Colonic mucosa (tissue), 4 donors: ENCODE results near the gene CCND1. TPM values are rescaled to one million over a fixed set of nuclear protein-coding genes. Genes with fewer than 3 reads are reported as not detected.

ENCODE experiments used
- DNase-seq: peaks from one replicate; pipeline ENCODE4 v3.0.0-alpha.2; 2020
- H3K27ac ChIP-seq: fragments of 200-600 bp; one replicate; pipeline ENCODE4 v1.8.0; 2021
- H3K27me3 ChIP-seq: fragments of 200-600 bp; one replicate; pipeline ENCODE4 v1.8.0; 2021
- H3K36me3 ChIP-seq: fragments of 200-600 bp; one replicate; pipeline ENCODE4 v1.8.0; 2021
- H3K4me1 ChIP-seq: fragments of 200-600 bp; one replicate; pipeline ENCODE4 v1.8.0; 2021; ENCODE audit warnings: mild to moderate bottlenecking
- H3K4me3 ChIP-seq: fragments of 200-600 bp; one replicate; pipeline ENCODE4 v1.8.0; 2021
- H3K9ac ChIP-seq, 2 donors: one replicate each; pipeline ENCODE4 v1.7.0; 2013; ENCODE audit warnings: control low read depth in 2 of 2, low read depth in 2 of 2, low read length in 2 of 2
- H3K9me3 ChIP-seq: fragments of 200-600 bp; one replicate; pipeline ENCODE4 v1.8.0; 2021
- intact Hi-C: fragments of 100-400 bp; cut with DNase I; formaldehyde crosslinking; loops from one replicate; pipeline ENCODE4 v1.14.1; 2022
- total RNA-seq, 2 donors: library from RNA; stranded (reverse); fragmentation: NEBNext Ultra II Directional in 1 of 2; extraction: Animal tissue kit (Norgen Biotek cat#: 25700) in 1 of 2; gene quantifications; one replicate each; pipeline ENCODE4 v1.2.1, GENCODE V29; 2021
- TF ChIP-seq, protein P1 (sequence below): fragments of 200-600 bp; IDR thresholded peaks from one replicate; pipeline ENCODE4 v1.8.0; 2022; ENCODE audit warnings: antibody characterized with exemption, mild to moderate bottlenecking
- donor health status: healthy.
- donor health status: DM: no; HTN: no; CAD: no.
- donor health status: DM: no; HTN: no; CAD: no.

Gene CCND1
- total RNA-seq, 2 donors from 2014 or later = 59.7 to 94.6 TPM

DNA sequence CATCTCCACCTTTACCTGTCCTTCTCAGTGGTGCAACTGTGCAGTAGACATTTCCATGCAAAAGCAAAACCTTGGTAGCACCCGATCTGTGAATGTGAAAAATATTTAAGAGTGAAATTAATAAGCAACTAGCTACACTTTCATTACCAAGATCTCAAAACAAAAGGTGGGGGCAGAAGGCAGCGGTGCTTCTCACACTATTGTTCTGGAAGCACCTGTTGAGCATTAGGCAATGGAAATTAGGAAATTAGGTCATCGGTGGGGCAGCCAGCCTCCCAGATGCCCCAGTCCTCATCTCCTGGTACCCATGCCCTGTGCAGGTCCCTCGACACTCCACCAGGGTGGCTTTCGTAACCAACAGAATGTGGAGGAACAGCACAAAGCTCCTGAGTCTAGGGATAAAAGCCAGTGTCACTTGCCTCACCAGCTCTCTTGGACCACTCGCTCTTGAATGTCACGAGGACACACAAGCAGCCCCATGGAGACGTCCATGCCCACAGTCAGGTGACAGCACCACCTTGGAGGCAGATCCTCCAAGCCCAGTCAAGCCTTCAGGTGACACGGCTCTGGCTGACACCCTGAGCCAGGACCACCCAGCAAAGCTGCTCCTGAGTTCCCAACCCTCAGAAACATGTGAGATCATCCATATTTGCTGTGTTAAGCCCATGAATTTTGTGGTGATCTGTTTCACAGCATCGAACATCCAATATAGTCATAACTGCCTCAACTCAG is 30.9 kb downstream of the CCND1 start:
- Histone ChIP-seq H3K9ac (no peak overlapping the region), H3K9me3 (no peaks in the 10 kb centered on the region), H3K4me1 (no peaks in the 10 kb centered on the region), H3K36me3 (no peaks in the 10 kb centered on the region), H3K27ac (no peak overlapping the region), H3K4me3 (no peak overlapping the region), H3K27me3 (no peaks in the 10 kb centered on the region)
- intact Hi-C loops = loop anchor here (5.0 kb wide), 1 partner anchor 570 kb away; no protein-coding TSS in a partner anchor
- no peak for DNase-seq
- TF ChIP-seq, protein P1, sequence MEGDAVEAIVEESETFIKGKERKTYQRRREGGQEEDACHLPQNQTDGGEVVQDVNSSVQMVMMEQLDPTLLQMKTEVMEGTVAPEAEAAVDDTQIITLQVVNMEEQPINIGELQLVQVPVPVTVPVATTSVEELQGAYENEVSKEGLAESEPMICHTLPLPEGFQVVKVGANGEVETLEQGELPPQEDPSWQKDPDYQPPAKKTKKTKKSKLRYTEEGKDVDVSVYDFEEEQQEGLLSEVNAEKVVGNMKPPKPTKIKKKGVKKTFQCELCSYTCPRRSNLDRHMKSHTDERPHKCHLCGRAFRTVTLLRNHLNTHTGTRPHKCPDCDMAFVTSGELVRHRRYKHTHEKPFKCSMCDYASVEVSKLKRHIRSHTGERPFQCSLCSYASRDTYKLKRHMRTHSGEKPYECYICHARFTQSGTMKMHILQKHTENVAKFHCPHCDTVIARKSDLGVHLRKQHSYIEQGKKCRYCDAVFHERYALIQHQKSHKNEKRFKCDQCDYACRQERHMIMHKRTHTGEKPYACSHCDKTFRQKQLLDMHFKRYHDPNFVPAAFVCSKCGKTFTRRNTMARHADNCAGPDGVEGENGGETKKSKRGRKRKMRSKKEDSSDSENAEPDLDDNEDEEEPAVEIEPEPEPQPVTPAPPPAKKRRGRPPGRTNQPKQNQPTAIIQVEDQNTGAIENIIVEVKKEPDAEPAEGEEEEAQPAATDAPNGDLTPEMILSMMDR = no peak

DNA sequence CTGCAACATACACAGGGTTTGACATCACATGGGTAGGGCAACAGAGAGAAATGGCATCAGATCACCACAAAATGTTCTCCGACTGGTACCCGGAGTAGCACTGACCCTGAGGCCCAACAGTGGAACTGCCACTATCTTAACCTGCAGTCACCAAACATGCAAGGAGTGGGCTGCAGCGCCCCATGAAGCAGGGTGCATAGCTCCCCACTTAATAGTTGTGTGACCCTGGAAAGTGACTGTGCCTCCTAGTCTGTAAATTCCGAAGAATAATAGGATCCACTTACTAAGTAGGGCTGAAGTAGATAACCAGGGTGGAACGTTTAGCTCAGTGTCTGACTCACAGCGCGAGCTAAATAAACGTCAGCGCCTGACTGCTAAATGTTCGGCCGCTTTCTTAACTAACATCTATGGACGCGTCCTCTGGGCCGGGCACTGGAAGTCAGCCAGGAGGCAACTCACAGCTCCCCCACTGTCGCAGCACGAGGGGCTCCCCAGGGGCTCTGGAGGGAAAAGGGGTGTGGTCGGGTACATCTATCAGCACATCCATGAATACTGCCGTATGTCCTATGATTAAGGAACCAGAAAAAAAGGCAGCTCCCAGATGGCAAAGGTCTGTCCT is 33.4 kb downstream of the CCND1 start:
- Histone ChIP-seq H3K9me3 (no peaks in the 10 kb centered on the region), H3K4me3 (peak overlapping the region; percentile 99), H3K9ac (peak overlapping the region; percentile 85 to 86), H3K27ac (peak overlapping the region; percentile 76), H3K27me3 (no peaks in the 10 kb centered on the region), H3K36me3 (no peaks in the 10 kb centered on the region), H3K4me1 (no peaks in the 10 kb centered on the region)
- intact Hi-C loops = loop anchor here (5.0 kb wide), 1 partner anchor 572 kb away; no protein-coding TSS in a partner anchor
- TF ChIP-seq, protein P1 = no peak
- peak; percentile 32 for DNase-seq

DNA sequence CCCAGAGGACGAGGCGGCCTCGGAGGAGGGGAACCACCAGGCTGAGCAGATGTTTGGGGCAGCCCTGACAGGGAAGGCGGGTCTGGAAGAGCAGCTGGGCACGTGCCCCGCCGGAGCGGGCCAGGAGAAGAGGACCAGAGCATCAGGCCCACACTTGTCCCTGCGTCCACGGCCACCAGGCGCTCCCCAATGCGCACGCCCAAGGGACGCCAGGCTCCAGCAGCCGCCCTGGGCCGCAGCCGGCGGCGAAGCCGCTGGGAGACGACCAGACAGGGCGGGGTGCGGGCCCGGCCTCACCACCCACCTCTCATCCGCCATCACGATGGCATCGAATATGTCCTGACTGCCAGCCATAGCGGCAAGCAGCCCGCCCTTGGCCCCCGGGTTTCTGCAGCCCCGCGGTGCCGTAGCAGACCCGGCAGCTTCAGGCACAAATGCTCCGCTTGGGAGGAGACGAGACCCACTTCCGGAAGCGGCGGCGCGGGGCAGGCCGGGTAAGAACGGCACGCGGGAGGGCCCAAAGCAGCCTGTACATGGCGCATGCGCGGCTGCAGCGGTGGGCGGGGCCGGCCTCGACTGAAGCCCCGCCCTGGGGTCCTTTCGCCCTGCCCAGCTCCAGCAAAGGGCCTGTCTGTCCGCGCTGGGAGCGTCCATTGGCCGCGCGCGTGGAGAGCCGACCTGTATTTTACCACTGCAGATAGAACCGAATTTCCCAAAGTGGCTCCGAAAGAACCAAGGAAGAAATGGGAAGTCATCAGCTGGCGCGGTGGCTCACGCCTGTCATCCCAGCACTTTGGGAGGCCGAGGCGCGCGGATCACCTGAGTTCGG is 34.1 kb downstream of the CCND1 start, which contains the start of gene LTO1:
TSS of gene LTO1 (minus strand) at position 468 of the 829 bp plus-strand sequence. CDS start at position 354, 114 bp downstream.
- no peaks in the 10 kb centered on the region for H3K27me3 ChIP-seq
- H3K9me3 ChIP-seq = no peaks in the 10 kb centered on the region
- peak within 1 kb of the TSS; percentile 99 for H3K4me3 ChIP-seq
- peak within 1 kb of the TSS; percentile 76 for H3K27ac ChIP-seq
- no peaks in the 10 kb centered on the region for H3K4me1 ChIP-seq
- H3K9ac ChIP-seq = peak within 1 kb of the TSS; percentile 85 to 86
- TF ChIP-seq, protein P1 = no peak
- DNase-seq = peak; percentile 98
- no peaks in the 10 kb centered on the region for H3K36me3 ChIP-seq
- intact Hi-C loops = loop anchor here (5.0 kb wide), 1 partner anchor 573 kb away; no protein-coding TSS in a partner anchor

DNA sequence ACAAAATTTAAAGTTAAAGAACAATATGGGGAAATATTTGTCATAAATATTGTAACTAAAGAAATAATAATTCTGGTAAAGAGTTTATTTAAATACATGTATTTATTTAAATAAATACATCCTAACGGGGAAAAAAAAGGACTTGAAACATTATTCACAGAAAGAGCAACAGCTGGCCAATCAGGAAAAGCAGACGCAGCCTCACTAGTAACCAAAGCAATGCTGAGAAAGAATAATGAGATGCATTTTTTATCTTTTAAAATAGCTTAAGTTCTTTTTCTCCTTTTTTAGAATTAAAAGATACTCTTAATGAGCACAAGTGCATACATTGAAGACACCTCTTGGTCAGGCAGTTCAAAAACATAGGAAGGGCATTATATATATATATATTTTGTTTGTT is 36.8 kb downstream of the CCND1 start:
- DNase-seq = no peak
- TF ChIP-seq, protein P1 = no peak

DNA sequence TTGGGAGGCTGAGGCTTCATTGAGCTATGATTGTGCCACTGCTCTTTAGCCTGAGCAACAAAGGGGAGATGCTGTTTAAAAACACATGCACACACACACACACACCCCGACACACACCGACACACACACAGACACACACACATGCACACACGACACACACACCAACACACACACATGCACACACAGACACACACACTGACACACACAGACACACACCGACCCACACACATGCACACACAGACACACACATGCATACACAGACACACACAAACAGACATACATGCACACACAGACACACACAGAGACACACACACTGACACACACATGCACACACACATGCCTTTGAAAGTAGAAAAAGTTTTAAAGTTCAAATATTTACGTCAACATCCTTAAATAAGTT is 39.7 kb downstream of the CCND1 start:
- TF ChIP-seq, protein P1 = no peak
- H3K9me3 ChIP-seq = no peaks in the 10 kb centered on the region
- no peak overlapping the region for H3K27ac ChIP-seq
- no peak for DNase-seq
- H3K36me3 ChIP-seq = no peaks in the 10 kb centered on the region
- H3K9ac ChIP-seq = no peak overlapping the region
- intact Hi-C loops = no loop called here
- H3K4me3 ChIP-seq = no peak overlapping the region
- no peaks in the 10 kb centered on the region for H3K27me3 ChIP-seq
- H3K4me1 ChIP-seq = no peaks in the 10 kb centered on the region

More for the DNA sequence above, 36.8 kb downstream of the CCND1 start:
- H3K27me3 ChIP-seq = no peaks in the 10 kb centered on the region
- H3K36me3 ChIP-seq = no peaks in the 10 kb centered on the region
- H3K27ac ChIP-seq = no peak overlapping the region
- H3K4me1 ChIP-seq = no peaks in the 10 kb centered on the region
- no peak overlapping the region for H3K4me3 ChIP-seq
- intact Hi-C loops = no loop called here
- H3K9ac ChIP-seq = no peak overlapping the region
- no peaks in the 10 kb centered on the region for H3K9me3 ChIP-seq
